PC-3 (cell line): ENCODE results near the gene P2RX3.

Experiments used
- EZH2 ChIP-seq: fragments of 300-600 bp; sonication (generic); IDR thresholded peaks from one replicate; pipeline ENCODE4 v1.6.1; 2017; ENCODE audit warnings: antibody characterized with exemption, mild to moderate bottlenecking, low read length; ENCODE audit not compliant: unreplicated experiment
- EZH2phosphoT487 ChIP-seq: fragments of 300-600 bp; sonication (generic); IDR thresholded peaks from 2 replicates; pipeline ENCODE4 v1.6.1; 2018; ENCODE audit warnings: mild to moderate bottlenecking, antibody characterized with exemption, low read length, borderline replicate concordance
- TF ChIP-seq, protein P1 (sequence below): fragments of 300-600 bp; sonication (generic); conservative IDR thresholded peaks from 2 replicates; pipeline ENCODE4 v1.5.1; 2017; ENCODE audit warnings: antibody characterized with exemption, low read depth, mild to moderate bottlenecking, low read length

DNA sequence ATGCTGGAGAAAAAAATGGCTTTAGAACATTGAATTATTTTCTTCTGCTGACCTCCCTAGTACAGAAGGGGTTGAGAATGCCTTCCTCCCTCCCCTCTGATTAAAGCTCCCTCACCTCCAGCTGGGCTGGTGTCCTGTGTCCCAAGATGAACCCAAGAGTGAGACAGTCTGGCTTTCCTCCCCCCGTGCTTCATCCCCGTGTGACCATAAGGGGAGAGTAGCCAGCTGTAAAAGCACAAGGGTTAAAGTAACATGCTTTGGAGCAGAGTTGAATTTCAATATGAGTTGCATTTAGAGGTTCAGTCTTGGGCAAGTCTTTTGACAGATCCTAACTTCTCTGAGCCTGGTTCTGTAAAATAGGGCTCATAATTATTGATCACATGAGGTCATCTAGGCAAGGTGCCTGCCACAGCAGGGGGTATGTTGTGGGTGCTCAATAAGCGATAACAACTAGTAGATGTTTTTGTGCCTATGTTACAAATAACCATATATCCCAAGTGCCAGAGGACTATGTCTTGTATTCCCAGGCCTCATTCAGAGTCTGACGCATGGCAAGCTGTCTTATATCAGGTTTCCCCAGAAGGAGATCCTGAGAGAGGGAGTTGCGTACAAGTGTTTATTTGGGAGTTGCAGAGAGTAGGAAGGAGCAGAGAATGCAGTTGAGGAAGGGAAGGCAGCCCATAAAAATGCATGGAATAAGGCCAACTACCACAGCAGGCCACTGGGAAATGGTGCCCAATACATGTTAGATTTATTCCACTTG lies 48.2 kb downstream of the P2RX3 start:
- TF ChIP-seq, protein P1, sequence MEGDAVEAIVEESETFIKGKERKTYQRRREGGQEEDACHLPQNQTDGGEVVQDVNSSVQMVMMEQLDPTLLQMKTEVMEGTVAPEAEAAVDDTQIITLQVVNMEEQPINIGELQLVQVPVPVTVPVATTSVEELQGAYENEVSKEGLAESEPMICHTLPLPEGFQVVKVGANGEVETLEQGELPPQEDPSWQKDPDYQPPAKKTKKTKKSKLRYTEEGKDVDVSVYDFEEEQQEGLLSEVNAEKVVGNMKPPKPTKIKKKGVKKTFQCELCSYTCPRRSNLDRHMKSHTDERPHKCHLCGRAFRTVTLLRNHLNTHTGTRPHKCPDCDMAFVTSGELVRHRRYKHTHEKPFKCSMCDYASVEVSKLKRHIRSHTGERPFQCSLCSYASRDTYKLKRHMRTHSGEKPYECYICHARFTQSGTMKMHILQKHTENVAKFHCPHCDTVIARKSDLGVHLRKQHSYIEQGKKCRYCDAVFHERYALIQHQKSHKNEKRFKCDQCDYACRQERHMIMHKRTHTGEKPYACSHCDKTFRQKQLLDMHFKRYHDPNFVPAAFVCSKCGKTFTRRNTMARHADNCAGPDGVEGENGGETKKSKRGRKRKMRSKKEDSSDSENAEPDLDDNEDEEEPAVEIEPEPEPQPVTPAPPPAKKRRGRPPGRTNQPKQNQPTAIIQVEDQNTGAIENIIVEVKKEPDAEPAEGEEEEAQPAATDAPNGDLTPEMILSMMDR, result no peak
- no peak for TF ChIP-seq EZH2phosphoT487
- no peak for TF ChIP-seq EZH2
